Measurements from ENCODE around the gene FHIT.
A peak's percentile ranks its signal among the peaks of the same experiment; 100 is the strongest.

Gene FHIT

DNA sequence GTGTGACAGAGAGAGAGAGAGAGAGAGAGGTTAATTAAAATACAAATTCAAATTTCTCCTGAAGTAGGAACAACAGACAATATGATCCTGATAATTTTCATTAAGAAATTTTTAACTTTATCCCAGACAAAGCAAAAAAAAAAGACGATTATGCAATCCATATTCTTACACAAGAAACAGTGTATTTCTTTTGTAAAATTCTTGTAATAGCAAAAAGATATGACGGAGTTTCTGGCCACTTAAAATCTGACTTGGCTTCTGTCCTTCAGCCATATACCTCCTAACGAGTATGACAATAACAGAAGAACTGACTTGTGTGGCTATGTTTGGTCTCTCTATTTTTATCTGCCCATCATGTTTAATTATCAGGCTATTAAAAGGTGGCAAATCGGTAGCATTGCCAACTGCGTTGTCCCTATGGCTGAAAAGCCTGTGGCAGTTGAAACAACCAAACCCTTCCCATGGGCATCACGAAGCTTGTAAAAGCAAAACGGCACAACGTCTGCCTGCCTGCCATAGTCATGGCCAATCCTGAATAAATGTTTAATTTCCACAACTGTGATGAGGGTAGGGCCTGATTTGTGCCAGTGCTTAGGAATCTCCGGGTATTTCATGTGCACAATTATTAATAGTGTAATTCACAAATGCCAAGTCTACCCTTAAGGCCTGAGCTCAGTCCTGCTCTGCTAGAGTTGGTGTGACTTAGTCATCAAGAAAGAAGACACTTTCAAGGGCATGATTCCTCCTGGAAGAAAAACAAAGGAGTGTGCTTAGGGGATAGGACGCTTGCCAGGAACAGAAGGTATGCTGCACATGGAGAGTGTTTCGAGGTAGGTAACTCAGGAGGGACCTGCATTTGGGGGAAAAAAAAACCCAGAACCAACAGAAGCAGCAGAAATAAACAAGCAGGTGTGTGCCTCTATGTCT lies 1090.2 kb downstream of the FHIT start:
- DNase-seq (ENCODE audit: low spot score), result no peak

DNA sequence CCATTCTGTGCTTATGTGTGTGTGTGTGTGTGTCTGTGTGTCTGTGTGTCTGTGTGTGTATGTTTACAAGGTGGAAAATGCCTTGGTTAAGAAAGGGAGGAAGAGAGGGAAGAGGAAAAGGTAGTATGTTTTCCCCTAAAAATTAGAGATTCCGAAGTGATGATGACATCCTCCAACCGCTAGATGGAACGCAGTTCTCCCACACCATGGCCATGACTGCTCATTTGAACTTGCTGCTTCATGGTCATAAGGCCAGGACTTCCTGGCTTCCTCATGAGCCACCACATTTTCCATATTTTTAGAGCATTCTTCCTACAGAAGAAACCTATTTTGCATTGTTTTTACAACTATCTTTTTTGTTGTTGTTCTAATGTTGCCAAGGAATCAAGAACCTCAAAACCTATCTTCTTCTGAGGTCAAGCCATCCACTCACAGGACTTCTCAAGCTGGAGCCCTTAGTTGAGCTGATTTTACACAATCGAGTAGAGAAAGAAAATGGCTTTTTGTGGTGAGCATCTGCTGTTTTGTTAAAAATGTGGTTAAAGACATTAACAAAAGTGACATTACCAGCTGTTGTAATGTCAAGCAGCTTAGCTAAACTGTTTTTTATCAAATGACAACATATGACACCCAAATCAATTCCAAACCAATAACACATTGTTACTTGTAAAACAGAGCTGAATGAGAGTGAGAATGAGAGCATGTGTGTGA lies 1091.0 kb downstream of the FHIT start:
- no peak for DNase-seq (ENCODE audit: low spot score)

DNA sequence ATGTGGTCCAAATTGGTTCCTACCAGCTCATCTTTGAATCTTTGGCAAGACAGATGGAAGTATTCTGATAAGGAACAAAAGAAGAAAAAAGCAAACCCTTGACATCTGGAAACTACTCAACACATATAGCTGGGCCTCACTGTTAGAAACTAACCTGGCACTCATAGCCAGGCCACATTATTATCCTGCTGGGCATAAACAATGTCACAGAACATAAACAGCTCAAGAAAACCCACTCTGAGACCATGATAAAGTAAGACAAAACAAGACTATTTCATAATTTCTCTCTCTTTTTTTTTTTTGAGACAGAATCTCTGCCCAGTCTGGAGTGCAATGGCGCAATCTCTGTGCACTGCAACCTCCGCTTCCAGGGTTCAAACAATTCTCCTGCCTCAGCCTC lies 1093.2 kb downstream of the FHIT start:
- no peak for DNase-seq (ENCODE audit: low spot score)

DNA sequence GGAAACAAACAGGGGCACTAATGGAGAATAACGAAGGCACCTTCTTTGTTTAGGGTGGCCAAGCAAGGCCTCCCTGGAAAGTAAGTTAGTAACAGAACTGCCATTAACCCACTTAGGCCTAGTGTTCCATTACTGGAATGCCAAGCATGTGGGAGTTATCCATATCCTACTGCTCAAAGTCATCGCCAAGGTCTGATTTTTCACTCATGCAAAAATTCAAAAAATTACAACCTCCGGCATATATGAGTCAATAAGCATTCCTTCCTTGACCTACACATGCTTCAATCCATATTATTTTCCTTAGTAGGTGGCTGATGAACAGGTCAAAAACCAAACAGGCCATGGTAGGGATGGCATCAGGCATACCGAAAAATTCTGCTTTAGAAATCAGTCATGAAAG lies 1097.2 kb downstream of the FHIT start:
- DNase-seq (ENCODE audit: low spot score), result no peak

DNA sequence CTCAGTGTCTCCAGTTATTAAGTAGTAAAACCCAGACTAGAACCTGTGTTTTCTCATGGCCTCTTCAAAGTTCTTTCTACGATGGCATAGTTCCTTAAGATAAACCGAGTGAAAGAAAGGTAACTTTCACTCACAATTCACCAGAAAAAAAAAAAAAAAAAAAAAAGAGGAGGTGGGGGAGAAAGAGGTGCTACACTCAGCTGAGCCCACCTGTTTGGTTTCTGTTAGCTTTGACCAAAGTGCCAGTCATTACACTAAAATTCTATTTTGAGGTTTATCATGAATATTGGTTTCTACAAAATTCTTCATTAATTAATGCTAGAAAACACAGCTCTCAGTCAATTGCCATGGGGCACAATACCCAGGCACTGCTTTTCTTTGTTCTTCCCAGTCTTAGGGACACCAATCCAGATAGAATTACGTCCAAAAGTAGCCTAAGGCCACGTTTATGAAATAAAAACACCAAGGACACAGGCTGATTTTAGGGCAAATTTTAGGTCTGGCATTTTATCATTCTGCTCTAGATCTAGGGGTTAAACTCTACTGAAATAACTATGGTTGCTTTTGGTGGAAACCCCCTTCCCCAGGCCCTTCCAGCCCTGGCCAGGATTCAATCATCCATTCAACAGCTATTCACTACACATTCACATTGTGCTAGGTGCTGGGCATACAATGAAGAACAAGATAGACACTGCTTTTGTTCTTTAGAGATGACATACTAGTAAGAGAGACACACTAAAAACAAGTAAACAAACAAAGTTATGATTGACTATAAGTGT lies 1097.8 kb downstream of the FHIT start:
- no peak for DNase-seq (ENCODE audit: low spot score)

DNA sequence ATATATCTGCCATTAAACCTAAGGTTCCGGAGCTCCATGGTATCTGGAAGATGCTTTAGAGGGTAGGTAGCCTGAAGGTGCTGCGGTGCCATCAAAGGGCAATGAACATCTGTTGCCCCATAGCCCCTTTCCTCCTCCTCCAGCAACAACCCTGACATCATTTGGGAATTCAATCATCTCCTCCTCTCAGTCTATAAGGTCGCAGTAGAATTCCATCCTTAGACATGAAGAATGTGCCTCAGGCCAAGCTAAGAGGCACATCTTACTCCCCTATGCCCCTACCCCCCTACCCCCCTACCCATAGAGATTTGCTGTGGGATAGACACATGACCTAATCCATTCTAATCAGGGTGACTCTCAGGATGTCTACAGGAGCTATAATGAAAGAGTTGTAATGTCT lies 1101.8 kb downstream of the FHIT start:
- DNase-seq (ENCODE audit: low spot score), result no peak

DNA sequence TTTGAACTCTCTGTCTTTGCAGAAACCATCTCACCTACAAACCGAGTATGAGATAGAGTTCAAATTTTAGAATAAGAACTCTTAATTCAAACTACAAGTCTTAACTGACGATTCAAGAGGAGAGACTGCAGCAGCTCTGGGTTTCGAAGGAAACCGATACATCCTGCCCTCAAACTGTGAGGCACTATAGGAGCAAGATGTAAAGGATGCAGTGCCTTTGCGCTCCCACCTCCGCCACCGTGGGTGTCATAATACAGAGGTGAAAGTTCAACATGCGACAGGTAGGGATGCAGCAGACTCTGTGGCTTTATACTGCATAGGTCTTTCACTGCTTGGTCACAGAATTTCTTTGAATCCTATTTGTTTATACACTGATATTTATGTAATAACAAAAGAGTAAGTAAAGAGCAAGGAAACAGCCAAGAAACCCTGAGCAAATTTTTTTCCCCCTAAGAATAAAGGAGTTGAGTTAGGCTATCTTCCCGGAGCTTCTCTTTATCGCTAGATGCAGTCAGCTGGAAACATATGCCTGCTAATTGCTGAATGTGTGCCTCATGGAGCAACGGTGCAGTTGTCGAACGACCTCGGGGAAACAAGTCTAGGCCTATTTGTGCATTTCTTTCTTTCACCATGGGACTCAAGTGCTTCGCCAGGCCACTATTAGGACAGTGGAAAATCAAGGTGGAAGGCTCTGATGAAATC lies 1103.9 kb downstream of the FHIT start:
- no peak for DNase-seq (ENCODE audit: low spot score)

DNA sequence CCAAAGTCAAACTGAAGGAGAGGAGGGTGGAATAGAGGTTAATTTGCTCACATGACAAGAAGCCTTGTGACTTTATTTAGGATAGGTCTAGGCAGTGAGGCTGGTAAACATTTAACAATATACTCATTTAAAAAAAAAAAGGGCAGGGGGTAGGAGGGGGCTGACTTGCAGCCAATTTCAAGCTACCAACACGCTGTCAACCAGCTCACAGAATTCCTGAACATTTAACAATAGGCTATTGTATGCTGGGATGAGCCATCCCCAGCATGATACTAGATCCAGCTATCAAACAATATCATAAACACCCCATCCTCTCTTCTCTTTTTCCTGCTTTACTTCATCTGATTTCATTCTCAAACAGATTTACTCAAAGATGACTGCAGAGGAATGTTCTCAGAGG lies 1105.1 kb downstream of the FHIT start:
- peak; percentile 86 for DNase-seq (ENCODE audit: low spot score)

DNA sequence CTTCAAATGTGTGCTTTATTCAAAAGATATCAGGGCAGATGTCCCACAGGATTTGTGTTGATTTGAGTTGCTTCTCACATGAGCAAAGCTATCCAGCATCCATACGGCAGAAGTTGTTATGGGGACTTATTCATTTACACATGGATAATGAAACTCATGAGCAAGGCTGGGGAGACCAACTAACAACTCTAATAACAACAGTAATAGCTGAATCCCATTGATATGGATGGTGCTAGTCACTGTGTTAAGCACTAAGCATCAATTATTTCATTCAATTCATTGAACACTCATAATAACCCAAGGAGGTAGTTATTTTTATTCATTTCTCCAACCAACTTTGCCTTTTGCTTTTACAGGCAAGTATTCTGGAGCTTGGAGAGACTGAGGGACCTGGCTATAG lies 1107.2 kb downstream of the FHIT start:
- DNase-seq (ENCODE audit: low spot score), result no peak

DNA sequence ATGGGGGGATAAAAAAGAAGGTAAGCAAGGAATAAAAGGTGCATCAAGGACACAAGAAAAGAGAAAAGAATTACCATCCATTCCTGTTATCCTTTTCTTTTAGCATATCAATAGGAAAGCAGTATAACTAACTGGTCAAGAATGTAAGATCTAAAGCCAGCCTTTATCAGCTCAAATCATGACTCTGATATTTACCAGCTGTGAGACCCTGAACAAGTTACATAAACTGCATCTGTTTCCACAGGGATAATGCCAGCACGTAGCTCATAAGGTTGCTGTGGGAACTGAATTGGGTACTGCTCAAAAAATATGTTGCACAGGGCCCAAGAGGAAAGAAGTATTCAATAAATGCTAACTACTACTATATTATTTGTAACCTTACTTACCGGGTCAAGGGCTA lies 1109.2 kb downstream of the FHIT start:
- no peak for DNase-seq (ENCODE audit: low spot score)

DNA sequence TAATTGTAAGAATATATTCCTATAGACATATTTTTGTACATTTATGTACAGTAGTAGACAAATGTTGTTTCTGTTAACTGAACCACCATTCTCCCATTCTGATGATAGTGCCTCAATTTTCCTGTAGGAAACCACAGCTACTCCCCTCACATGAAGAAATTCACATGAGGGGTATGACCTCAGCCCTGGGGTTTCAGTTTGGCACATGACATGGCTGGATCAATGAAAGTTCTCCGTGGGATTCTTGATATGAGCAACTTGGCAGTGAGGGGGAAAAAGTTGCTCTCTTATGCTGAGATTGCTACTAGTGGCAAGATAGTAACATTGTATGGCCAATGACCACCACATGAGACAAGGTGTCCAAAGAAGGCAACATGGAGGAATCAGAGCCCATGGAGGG lies 1111.1 kb downstream of the FHIT start:
- no peak for DNase-seq (ENCODE audit: low spot score)

DNA sequence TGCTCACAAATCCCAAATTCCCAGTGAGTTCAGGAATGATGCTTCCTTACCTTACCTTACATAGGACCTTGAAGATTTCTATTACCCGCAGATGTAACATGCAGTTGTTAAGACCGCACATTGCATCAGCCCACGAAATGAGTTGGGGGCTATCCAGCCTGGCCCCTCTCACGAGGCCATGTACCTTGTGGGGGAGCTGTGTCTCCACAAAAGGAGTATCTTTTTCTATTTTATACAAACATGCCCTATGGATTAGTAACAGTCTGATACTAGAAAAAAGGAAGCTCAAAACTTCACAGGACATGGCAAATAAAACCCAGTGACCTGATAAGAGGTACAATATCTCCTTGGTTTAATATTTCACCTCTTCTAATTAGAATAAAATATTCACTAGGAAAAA lies 1114.7 kb downstream of the FHIT start:
- DNase-seq (ENCODE audit: low spot score), result no peak

DNA sequence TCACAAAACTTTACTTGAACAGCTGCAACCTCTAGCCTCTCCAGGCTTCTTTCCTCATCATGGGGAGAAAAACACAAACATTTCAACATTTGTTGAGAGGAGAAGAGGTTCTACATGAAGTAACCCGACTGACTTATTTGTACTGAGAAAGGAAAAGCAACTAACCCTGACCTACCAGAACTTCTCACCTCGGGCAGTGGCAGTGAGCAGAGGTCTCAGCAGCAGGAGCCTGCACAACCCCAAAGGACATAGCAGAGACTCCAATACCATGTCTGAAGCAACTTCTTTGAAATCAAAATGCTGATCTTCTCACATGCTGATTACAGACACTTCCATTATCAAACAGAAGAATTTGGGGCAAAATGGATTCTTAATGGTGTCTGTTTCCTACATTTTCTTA lies 1115.8 kb downstream of the FHIT start:
- no peak for DNase-seq (ENCODE audit: low spot score)

DNA sequence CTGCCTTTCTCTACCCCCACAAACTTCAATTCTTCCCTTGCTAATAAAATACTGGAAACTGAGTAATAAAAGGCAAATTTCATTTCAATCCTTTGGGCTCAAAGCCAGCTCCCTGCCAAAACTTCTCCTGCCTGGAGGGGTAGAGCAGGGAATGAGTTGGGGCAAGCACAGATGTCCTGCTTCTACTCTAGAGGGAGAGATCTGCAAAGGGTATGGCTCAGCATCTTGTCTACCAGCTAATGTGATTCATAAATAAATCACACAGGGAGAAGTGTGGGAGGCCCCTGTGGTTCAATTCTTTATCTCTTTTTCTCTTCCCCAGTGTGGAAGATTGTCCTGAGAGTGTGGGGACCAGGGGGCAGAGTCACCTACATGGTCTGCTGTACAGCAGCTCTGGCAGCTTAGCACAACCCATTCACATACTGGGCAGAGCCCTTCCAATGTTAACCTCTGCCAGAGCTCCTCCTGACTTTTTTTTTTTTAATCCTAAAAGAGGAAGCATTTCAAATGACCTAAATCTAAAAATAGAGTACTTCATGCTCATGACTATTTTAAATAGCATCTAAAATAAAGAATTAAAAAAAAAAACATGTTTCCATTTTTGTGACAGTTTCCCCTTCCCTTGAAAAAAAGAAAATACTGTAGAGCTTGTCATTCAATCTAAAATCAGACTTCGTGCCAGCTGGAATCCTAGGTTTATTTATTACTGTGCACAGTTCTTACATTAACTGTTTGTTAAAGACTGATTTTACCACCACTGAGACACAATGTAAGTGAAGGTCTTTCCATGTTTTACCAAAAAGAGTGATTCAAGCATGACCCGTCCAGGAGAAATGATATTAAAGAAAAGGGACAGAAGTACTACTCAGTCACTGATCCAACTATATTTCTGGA lies 1117.7 kb downstream of the FHIT start:
- no peak for DNase-seq (ENCODE audit: low spot score)

DNA sequence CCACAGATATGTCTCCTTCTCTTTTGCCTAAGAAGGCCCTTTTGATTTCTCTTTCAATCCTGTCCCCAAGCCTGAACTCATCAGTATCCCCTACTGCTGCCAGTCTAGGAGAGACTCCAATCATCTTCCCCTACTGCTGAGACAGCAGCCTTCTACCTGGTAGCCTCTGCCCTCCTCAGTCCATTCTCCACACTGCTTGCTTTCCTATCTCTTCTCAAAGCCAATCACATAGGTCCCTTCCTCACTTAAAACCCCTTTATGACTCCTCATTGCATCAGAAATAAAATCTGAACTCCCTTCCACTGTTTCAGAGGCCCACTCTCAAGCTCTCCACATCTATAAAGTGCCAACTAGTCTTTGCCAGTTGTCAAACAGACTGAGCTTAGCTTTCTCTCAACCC lies 1119.6 kb downstream of the FHIT start:
- no peak for DNase-seq (ENCODE audit: low spot score)

DNA sequence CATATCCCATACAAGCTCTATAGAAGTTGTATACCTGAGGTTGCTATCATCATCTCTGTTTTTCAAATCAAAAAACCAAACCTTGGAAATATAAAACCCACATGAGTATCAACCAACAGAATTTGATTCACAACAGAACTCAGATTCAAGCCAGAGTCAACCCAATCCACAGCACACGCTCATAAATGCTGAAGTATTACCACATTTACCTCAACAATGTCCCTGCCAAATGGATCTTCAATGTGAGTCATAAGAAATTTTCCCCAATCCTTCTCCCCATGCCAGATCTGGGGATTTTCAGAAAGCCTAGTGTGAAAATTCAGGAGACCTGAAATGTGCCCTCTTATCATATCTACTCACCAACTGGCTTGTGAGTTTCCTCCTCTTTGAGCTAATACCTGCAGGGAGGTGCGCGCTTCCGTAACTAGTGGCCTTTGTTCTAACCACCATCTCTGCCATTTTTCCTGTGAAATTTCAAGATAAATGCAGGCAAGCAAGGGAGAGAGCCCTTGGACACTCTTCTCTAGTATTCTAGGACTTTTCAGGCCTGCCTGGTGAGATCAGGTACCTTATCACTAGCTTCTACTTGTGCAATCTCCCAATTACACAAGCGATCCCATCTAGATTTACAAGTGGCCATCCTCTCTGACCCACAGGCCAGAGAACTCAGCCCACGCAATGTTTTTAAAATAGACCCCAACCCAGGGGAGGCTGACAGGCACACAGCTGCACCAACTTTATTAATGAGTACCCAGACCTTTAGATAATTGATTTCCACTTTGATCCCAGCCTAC lies 1124.5 kb downstream of the FHIT start:
- DNase-seq (ENCODE audit: low spot score), result no peak

DNA sequence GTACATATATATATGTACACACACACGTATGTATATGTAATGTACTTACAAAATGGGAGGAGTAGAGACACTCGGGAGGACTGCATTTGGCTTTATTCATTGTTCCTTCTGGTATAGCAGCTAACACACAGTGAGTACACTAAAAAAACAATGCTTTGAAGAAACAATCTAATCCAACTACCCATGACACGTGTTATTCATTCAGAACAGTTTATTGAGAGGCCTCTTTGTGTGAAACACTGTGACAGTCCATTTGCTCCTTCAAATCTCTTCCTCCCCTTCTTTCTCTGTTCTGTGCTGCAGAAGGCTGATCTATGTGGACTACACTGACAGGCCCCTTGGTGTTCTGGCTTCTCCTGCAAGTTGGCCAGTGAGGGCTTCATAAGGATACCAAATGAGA lies 1125.6 kb downstream of the FHIT start:
- peak; percentile 90 for DNase-seq (ENCODE audit: low spot score)

DNA sequence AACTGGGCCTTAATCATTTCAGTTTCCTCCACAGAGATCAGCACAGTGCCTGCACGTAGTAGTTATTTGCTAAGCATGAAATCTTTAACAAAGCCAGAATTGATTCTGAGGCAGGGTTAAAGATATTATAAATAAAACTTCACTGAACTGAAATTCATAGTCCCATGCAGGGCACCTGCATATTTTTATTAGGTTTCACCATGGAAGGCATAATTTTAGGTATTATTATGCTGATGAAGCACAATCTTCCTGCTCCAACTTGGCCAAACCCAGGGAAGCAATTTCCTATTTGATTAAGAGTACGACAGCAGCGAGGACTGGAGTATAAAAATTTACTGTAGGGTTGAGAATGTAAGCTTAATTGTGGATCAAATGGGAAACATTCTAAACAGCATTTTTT lies 1131.0 kb downstream of the FHIT start:
- DNase-seq (ENCODE audit: low spot score), result no peak

DNA sequence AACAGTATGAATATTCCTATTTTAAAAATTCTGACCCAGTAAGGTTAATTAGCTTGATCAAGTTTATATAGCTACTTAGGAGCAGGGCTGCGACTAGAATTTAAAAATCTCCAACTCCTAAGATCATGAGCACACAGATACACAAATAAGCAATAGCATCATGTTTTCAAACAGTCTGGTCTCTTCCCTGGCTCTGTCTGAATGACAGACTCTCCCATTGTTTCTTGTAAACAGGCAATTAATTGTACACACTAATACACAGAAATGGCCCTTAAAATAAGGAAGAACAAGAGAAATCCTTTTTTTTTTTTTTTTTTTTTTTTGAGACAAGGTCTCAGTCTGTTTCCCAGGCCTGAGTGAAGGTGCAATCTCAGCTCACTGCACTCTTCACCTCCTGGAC lies 1137.1 kb downstream of the FHIT start:
- peak; percentile 76 for DNase-seq (ENCODE audit: low spot score)

DNA sequence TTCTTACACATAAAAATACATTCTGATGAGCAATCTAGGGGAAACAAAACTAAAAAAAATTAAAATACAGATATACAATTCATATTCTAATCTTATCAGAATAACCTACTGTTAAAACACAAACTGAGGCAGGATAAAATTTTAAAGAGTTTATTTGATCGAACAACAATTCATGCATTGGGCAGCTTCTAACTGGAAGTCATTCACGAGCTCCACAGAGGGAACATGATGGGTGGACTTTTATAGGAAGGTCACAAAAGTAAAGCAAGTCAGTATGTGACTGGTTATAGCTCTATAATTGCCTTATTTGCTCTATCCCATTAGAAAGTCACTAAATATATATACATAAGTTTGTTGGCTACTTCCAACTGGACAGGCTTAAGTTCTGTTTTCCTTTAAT lies 1144.0 kb downstream of the FHIT start:
- no peak for DNase-seq (ENCODE audit: low spot score)

All from globus pallidus (tissue), 1 donor.